ENCODE measurements around the gene GPR135.
A peak's percentile ranks its signal among the peaks of the same experiment; 100 is the strongest.

The GPR135 gene

GRCh38 chr14:59425322-59425935 lies 39.8 kb downstream of the GPR135 start:
- TF ChIP-seq EGR1 (IDR thresholded peaks at IDR 0.05), result no peak
- no peak for TF ChIP-seq TAF1 (IDR thresholded peaks at IDR 0.05; ENCODE audit: low read depth)
- no peak for TF ChIP-seq EP300 (IDR thresholded peaks at IDR 0.05; ENCODE audit: borderline replicate concordance)

DNA sequence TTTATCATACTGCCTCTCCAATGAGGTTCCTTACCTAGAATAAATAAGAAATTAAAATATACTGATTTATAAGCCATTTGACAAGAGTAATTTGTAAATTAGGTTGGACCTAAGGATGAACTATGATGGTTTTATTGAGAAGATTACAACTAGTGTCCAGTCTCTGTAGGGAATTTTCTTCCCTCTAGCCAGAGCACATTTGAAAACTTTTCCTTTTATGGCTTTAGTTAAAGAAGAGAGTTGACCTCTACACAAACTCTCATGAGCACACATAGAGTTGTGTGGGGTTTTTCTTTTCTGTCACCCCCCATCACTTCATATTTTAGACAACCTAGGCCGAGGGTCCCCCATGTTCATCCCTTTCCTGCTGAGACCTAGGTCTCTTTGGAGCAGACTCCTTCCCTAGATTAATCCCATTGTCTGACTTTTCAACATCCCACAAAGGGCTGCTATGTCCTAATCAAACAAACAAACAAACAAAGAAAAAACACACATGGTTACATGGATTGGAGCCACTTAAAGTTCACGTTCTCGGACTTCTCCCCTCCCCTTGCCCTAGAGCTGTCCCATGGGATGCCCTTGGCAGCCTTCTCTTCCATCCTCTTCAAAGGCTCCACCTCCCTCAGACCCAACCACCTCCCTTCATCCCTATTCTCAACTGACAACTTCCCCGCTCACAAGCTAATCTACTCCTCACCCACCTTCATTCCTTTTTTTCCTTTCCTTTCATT lies 40.7 kb downstream of the GPR135 start:
- TF ChIP-seq NFIC (IDR thresholded peaks at IDR 0.05) (no peak), YY1 (IDR thresholded peaks at IDR 0.05; ENCODE audit: low read depth) (no peak), ZBTB7A (IDR thresholded peaks at IDR 0.05; ENCODE audit: low read depth) (no peak), USF1 (IDR thresholded peaks at IDR 0.05) (no peak), CREB1 (IDR thresholded peaks at IDR 0.05; ENCODE audit: low read depth) (no peak), EGR1 (IDR thresholded peaks at IDR 0.05) (no peak), FOXM1 (IDR thresholded peaks at IDR 0.05; ENCODE audit: borderline replicate concordance, low read depth) (no peak), TCF12 (IDR thresholded peaks at IDR 0.05; ENCODE audit: low read depth) (no peak), CEBPB (IDR thresholded peaks at IDR 0.05) (no peak), TAF1 (IDR thresholded peaks at IDR 0.05; ENCODE audit: low read depth) (no peak), RAD21 (IDR thresholded peaks at IDR 0.05; ENCODE audit: low read depth) (no peak), TEAD4 (IDR thresholded peaks at IDR 0.05) (no peak), EP300 (IDR thresholded peaks at IDR 0.05; ENCODE audit: borderline replicate concordance) (no peak)
- TF ChIP-seq, protein P1, sequence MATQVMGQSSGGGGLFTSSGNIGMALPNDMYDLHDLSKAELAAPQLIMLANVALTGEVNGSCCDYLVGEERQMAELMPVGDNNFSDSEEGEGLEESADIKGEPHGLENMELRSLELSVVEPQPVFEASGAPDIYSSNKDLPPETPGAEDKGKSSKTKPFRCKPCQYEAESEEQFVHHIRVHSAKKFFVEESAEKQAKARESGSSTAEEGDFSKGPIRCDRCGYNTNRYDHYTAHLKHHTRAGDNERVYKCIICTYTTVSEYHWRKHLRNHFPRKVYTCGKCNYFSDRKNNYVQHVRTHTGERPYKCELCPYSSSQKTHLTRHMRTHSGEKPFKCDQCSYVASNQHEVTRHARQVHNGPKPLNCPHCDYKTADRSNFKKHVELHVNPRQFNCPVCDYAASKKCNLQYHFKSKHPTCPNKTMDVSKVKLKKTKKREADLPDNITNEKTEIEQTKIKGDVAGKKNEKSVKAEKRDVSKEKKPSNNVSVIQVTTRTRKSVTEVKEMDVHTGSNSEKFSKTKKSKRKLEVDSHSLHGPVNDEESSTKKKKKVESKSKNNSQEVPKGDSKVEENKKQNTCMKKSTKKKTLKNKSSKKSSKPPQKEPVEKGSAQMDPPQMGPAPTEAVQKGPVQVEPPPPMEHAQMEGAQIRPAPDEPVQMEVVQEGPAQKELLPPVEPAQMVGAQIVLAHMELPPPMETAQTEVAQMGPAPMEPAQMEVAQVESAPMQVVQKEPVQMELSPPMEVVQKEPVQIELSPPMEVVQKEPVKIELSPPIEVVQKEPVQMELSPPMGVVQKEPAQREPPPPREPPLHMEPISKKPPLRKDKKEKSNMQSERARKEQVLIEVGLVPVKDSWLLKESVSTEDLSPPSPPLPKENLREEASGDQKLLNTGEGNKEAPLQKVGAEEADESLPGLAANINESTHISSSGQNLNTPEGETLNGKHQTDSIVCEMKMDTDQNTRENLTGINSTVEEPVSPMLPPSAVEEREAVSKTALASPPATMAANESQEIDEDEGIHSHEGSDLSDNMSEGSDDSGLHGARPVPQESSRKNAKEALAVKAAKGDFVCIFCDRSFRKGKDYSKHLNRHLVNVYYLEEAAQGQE (IDR thresholded peaks at IDR 0.05; ENCODE audit: low read depth), result no peak
- TF ChIP-seq, protein P2, sequence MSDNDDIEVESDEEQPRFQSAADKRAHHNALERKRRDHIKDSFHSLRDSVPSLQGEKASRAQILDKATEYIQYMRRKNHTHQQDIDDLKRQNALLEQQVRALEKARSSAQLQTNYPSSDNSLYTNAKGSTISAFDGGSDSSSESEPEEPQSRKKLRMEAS (IDR thresholded peaks at IDR 0.05), result no peak

- no peak for TF ChIP-seq ZBTB7A (IDR thresholded peaks at IDR 0.05; ENCODE audit: low read depth)
- TF ChIP-seq TCF12 (IDR thresholded peaks at IDR 0.05; ENCODE audit: low read depth), result no peak
- TF ChIP-seq CREB1 (IDR thresholded peaks at IDR 0.05; ENCODE audit: low read depth), result no peak
- peak; percentile 59 for TF ChIP-seq RAD21 (IDR thresholded peaks at IDR 0.05; ENCODE audit: low read depth)
- TF ChIP-seq, protein P1 (IDR thresholded peaks at IDR 0.05; ENCODE audit: low read depth), result no peak
Measured at GRCh38 chr14:59422069-59422881, 42.9 kb downstream of the GPR135 start.

DNA sequence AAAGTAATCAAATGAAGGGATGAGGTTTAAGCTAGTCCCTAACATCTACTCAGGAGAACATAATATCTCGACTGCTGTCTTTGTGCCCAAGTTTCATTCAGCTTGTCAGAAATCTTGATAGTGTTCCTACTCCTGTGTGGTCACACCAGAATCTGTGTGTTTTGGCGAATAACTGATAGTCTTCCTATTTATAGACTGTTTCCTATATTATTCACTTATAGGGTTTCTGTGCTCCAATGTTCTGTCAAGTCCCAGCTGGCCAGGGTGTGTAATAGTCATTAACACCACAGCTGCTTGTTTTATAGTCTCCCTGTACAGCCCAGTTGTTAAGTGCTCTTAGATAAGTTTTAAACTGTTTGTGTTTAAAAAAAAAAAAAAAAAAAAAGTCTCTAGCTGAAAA lies 45.9 kb downstream of the GPR135 start:
- TF ChIP-seq USF1 (IDR thresholded peaks at IDR 0.05), result no peak
- TF ChIP-seq TEAD4 (IDR thresholded peaks at IDR 0.05), result no peak
- no peak for TF ChIP-seq EGR1 (IDR thresholded peaks at IDR 0.05)
- TF ChIP-seq TAF1 (IDR thresholded peaks at IDR 0.05; ENCODE audit: low read depth), result no peak
- TF ChIP-seq, protein P2 (IDR thresholded peaks at IDR 0.05), result no peak
- no peak for TF ChIP-seq NFIC (IDR thresholded peaks at IDR 0.05)
- TF ChIP-seq CEBPB (IDR thresholded peaks at IDR 0.05), result no peak
- no peak for TF ChIP-seq EP300 (IDR thresholded peaks at IDR 0.05; ENCODE audit: borderline replicate concordance)
- no peak for TF ChIP-seq ZBTB7A (IDR thresholded peaks at IDR 0.05; ENCODE audit: low read depth)
- no peak for TF ChIP-seq CREB1 (IDR thresholded peaks at IDR 0.05; ENCODE audit: low read depth)
- TF ChIP-seq FOXM1 (IDR thresholded peaks at IDR 0.05; ENCODE audit: borderline replicate concordance, low read depth), result no peak
- no peak for TF ChIP-seq YY1 (IDR thresholded peaks at IDR 0.05; ENCODE audit: low read depth)
- TF ChIP-seq, protein P1 (IDR thresholded peaks at IDR 0.05; ENCODE audit: low read depth), result no peak
- TF ChIP-seq RAD21 (IDR thresholded peaks at IDR 0.05; ENCODE audit: low read depth), result no peak
